SH-SY5Y (cell line): ENCODE data around the gene SPTLC2.

Experiments used
- GATA2 ChIP-seq: IDR thresholded peaks from 2 replicates; pipeline ENCODE4 v1.6.1; 2011; ENCODE audit warnings: mild to moderate bottlenecking, low read depth, low read length
- GATA3 ChIP-seq: IDR thresholded peaks from 2 replicates; pipeline ENCODE4 v1.6.1; 2011; ENCODE audit warnings: low read depth, mild to moderate bottlenecking, low read length, moderate library complexity

The SPTLC2 gene

GRCh38 chr14:77485256-77485655 lies 131.2 kb downstream of the SPTLC2 start:
- TF ChIP-seq GATA2, result no peak
- no peak for TF ChIP-seq GATA3

GRCh38 chr14:77482422-77482821 lies 134.0 kb downstream of the SPTLC2 start:
- no peak for TF ChIP-seq GATA2
- no peak for TF ChIP-seq GATA3

GRCh38 chr14:77478796-77479195 lies 137.6 kb downstream of the SPTLC2 start:
- TF ChIP-seq GATA2, result no peak
- TF ChIP-seq GATA3, result no peak

- TF ChIP-seq GATA2 (no peak), GATA3 (no peak)
Measured at GRCh38 chr14:77478029-77478428, 138.4 kb downstream of the SPTLC2 start.

GRCh38 chr14:77475432-77476115 lies 140.9 kb downstream of the SPTLC2 start:
- TF ChIP-seq GATA3 (no peak), GATA2 (no peak)

- no peak for TF ChIP-seq GATA3
- TF ChIP-seq GATA2, result no peak
Measured at GRCh38 chr14:77474479-77475177, 141.8 kb downstream of the SPTLC2 start.

GRCh38 chr14:77473921-77474320 lies 142.5 kb downstream of the SPTLC2 start:
- TF ChIP-seq GATA2 (no peak), GATA3 (no peak)

- TF ChIP-seq GATA2 (no peak), GATA3 (no peak)
Measured at GRCh38 chr14:77470224-77470870, 146.1 kb downstream of the SPTLC2 start.

GRCh38 chr14:77469539-77469938 lies 146.9 kb downstream of the SPTLC2 start:
- TF ChIP-seq GATA3 (no peak), GATA2 (no peak)

GRCh38 chr14:77469067-77469505 lies 147.4 kb downstream of the SPTLC2 start:
- no peak for TF ChIP-seq GATA3
- no peak for TF ChIP-seq GATA2

GRCh38 chr14:77467801-77468200 lies 148.6 kb downstream of the SPTLC2 start:
- no peak for TF ChIP-seq GATA2
- TF ChIP-seq GATA3, result no peak

GRCh38 chr14:77459072-77459723 lies 157.2 kb downstream of the SPTLC2 start:
- no peak for TF ChIP-seq GATA3
- no peak for TF ChIP-seq GATA2

- TF ChIP-seq GATA2, result peak; percentile 83
- no peak for TF ChIP-seq GATA3
Measured at GRCh38 chr14:77458249-77458950, 158.0 kb downstream of the SPTLC2 start.
